Measurements from ENCODE around the gene LLGL2.

- TF ChIP-seq POLR2A (IDR thresholded peaks at IDR 0.05) (no peak), CTCF (IDR thresholded peaks at IDR 0.05) (no peak), POLR2AphosphoS5 (IDR thresholded peaks at IDR 0.05) (peak in 1 of 3 donors; percentile 23)
Observed at GRCh38 chr17:75547091-75547490, 21.6 kb downstream of the LLGL2 start.
